Activated CD4-positive, alpha-beta T cell treated with anti-CD3 and anti-CD28 coated beads, Interleukin-2, Interleukin-6, amounts not matched to agents 100 ng/mL and 50 ng/mL, durations not matched to agents 16 hours and 8 hours (primary cell): ENCODE data around the gene ADAM23.

Source experiments
- DNase-seq: peaks from one replicate; pipeline ENCODE4 v3.0.0-alpha.2; 2020

ADAM23 gene

GRCh38 chr2:206657087-206657486, 213.8 kb downstream of the ADAM23 start:
- peak; percentile 15 for DNase-seq

DNA sequence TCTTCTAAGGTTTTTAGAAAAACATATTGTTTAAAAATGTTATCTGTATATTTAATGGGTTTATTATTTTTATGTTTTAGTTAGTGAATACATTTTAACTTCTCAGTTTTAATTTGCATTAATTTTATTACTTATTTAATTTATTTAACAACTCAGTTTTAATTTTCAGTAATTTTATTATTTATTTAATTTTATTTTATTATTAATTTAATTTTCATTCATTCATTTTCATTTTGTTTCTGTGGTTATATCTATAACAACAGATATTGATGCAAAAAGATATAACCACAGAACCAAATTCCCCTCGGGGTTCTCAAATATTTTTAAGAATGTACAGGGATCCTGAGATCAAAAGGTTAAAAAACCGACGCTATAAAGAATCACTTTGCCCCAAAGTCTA, 221.9 kb downstream of the ADAM23 start:
- DNase-seq, result no peak
